Measurements from ENCODE around the gene PHACTR2. TPM values are rescaled to one million over a fixed set of nuclear protein-coding genes. Genes with fewer than 3 reads are reported as not detected.

Gene PHACTR2
- total and polyA plus RNA-seq, 2 of the 13 experiments (the other 11 are each of a cell fraction or from before 2014, with no cell fraction given): 11.3 to 28.2 TPM

GRCh38 chr6:143747347-143747842, 69.6 kb downstream of the PHACTR2 start (continued):
- 0 out of 2 replicates have a peak, but pooled peaks have one; percentile 65 for TF ChIP-seq TSC22D2 (CRISPR knock-in tag; IDR thresholded peaks at IDR 0.05; ENCODE audit: borderline replicate concordance)
- TF ChIP-seq ZNF331 (CRISPR knock-in tag; IDR thresholded peaks at IDR 0.05): peak; percentile 71
- TF ChIP-seq ZFP41 (CRISPR knock-in tag; IDR thresholded peaks at IDR 0.05; ENCODE audit: borderline replicate concordance): no peak
- peak; percentile 34; the same call in 1 of the 2 replicates for TF ChIP-seq ZGPAT (CRISPR knock-in tag; IDR thresholded peaks at IDR 0.05)
- TF ChIP-seq FOXC1 (CRISPR knock-in tag; IDR thresholded peaks at IDR 0.05; ENCODE audit: borderline replicate concordance): no peak
- no peak for TF ChIP-seq SMC3 (IDR thresholded peaks at IDR 0.05; ENCODE audit: low read length)
- no peak for TF ChIP-seq TFDP2 (CRISPR knock-in tag; IDR thresholded peaks at IDR 0.05)
- TF ChIP-seq ZNF639 (CRISPR knock-in tag; conservative IDR thresholded peaks at IDR 0.05): 0 out of 2 replicates have a peak, but pooled peaks have one; percentile 31
- TF ChIP-seq TCF7 (IDR thresholded peaks at IDR 0.05; ENCODE audit: low read depth): peak; percentile 79
- peak; percentile 32; the same call in 1 of the 2 replicates for TF ChIP-seq ZNF792 (CRISPR knock-in tag; IDR thresholded peaks at IDR 0.05)
- TF ChIP-seq PTBP1 (IDR thresholded peaks at IDR 0.05; ENCODE audit: low read depth, low read length, poor library complexity, severe bottlenecking): no peak
- TF ChIP-seq ZNF652 (CRISPR knock-in tag; IDR thresholded peaks at IDR 0.05; ENCODE audit: borderline replicate concordance, low read depth): no peak
- TF ChIP-seq ZNF337 (CRISPR knock-in tag; IDR thresholded peaks at IDR 0.05; ENCODE audit: borderline replicate concordance, low read depth): no peak
- TF ChIP-seq HMGXB3 (CRISPR knock-in tag; IDR thresholded peaks at IDR 0.05; ENCODE audit: borderline replicate concordance): 0 out of 2 replicates have a peak, but pooled peaks have one; percentile 53
- TF ChIP-seq PITX1 (CRISPR knock-in tag; IDR thresholded peaks at IDR 0.05): peak; percentile 74
- no peak for TF ChIP-seq ZNF232 (CRISPR knock-in tag; IDR thresholded peaks at IDR 0.05; ENCODE audit: borderline replicate concordance)
- TF ChIP-seq CCDC6 (CRISPR knock-in tag; IDR thresholded peaks at IDR 0.05): peak; percentile 82
- TF ChIP-seq ETV5 (CRISPR knock-in tag; IDR thresholded peaks at IDR 0.05; ENCODE audit: borderline replicate concordance): no peak
- TF ChIP-seq THAP7 (CRISPR knock-in tag; IDR thresholded peaks at IDR 0.05): no peak
- TF ChIP-seq ZNF724P (CRISPR knock-in tag; IDR thresholded peaks at IDR 0.05; ENCODE audit: borderline replicate concordance): no peak
- TF ChIP-seq ARID2 (CRISPR knock-in tag; IDR thresholded peaks at IDR 0.05; ENCODE audit: borderline replicate concordance): peak; percentile 29; the same call in 1 of the 2 replicates

All from HepG2 (cell line).